HuH-7.5 (cell line): ENCODE data around the gene PIKFYVE.
"Not testable (repeated sequence)": the region's sequence is repeated elsewhere in the genome, so short reads cannot be mapped to it uniquely, and the experiment has no call there.

ENCODE experiments used
- DNase-seq: peaks from one replicate; pipeline ENCODE4 v3.0.0; 2011; ENCODE audit warnings: low spot score

Gene PIKFYVE, protein sequence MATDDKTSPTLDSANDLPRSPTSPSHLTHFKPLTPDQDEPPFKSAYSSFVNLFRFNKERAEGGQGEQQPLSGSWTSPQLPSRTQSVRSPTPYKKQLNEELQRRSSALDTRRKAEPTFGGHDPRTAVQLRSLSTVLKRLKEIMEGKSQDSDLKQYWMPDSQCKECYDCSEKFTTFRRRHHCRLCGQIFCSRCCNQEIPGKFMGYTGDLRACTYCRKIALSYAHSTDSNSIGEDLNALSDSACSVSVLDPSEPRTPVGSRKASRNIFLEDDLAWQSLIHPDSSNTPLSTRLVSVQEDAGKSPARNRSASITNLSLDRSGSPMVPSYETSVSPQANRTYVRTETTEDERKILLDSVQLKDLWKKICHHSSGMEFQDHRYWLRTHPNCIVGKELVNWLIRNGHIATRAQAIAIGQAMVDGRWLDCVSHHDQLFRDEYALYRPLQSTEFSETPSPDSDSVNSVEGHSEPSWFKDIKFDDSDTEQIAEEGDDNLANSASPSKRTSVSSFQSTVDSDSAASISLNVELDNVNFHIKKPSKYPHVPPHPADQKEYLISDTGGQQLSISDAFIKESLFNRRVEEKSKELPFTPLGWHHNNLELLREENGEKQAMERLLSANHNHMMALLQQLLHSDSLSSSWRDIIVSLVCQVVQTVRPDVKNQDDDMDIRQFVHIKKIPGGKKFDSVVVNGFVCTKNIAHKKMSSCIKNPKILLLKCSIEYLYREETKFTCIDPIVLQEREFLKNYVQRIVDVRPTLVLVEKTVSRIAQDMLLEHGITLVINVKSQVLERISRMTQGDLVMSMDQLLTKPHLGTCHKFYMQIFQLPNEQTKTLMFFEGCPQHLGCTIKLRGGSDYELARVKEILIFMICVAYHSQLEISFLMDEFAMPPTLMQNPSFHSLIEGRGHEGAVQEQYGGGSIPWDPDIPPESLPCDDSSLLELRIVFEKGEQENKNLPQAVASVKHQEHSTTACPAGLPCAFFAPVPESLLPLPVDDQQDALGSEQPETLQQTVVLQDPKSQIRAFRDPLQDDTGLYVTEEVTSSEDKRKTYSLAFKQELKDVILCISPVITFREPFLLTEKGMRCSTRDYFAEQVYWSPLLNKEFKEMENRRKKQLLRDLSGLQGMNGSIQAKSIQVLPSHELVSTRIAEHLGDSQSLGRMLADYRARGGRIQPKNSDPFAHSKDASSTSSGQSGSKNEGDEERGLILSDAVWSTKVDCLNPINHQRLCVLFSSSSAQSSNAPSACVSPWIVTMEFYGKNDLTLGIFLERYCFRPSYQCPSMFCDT (N-terminal part only)

DNA sequence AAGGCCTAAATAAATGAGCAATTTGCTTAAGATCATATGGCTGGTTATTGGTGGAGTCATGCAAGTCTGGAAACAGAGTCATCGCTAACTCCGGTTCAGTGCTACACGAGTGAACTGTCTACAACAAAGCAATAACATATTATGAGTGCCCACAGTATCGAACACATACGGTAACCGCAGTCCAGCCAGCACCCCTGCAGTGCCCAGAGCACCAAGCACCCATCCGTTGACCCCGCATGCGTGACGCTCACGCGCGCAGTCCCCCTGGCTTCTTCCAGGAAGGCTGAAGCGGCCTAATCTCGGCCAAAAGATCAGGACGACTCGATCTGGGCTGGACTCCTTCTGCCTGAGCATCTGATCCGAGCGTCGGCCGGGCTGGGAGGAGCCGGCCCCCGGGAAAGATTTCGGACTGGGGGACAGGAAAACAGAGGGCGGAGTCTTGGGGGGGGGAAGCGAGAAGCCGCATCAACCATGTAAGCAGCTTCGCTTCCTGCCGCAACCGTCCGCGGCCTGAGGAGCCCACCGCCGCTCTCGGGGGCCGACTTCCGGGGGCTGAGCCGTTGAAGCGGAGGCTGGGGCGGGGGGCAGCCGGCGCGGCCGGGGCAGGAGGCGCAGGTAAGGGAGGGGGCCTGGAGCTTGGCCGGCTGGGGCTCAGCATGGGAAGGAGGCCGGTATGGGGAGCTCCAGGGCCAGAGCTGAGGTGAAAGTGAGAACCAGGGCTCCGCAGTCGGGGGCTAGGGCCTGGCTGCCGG lies at the start of gene PIKFYVE:
Gene PIKFYVE (plus strand): TSS at position 455 of the 752 bp plus-strand sequence. CDS start 5,265 bp downstream, outside the sequence.
- DNase-seq, result peak; percentile 84

DNA sequence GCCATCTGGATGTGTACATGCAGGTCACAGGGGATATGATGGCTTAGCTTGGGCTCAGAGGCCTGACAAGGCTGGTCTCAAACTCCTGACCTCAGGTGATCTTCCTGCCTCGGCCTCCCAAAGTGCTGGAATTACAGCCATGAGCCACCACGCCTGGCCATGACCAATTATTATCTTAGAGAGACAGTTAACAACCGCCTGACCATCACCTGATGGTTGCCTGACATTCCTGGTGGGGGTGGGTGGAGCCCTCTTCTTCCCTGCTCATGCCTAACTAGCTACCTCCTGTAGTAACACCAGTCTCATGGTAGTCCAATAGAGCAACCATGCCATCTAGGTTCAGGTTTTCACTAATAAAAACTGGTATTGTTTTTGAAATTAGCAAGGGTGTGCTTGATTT lies 44.2 kb upstream of the PIKFYVE start:
- not testable (repeated sequence) for DNase-seq

DNA sequence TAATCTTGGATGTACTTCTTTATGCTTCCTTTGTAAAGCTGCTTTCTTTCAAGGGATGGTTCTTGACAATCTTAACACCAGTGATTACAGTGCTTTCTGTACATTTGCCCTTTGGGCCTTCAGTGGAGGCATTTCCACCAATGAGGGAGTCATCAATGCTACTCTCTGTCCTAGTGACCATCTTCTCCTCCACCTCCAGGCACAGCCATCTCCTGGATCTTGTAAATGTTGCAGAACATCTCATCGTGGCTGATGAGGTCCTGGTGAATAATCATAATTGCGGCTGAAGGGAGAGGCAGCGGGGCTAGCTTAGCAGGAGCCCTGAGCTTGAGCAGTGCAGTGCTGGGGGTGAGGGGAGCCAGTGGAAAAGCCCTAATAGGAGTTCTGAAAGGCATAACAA lies 43.7 kb upstream of the PIKFYVE start:
- DNase-seq, result no peak

DNA sequence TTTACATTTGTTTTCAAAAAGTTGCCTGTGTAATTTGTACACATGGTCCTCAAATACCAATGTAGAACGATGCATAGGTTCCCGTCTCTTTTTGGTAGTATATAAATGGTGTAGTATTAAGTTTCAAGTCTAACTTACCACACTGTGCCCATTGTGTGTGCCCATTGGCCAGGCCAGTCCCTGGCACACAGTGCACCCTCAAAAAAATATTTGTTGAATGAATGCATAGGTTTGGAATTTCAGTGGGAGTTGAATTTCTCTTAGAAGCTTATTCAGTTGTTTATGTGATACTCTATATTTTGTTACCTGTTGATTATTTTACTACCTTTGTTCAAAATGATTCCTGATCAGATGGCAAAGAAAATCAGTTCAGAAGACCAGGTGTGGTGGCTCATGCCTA lies 41.3 kb upstream of the PIKFYVE start:
- no peak for DNase-seq

DNA sequence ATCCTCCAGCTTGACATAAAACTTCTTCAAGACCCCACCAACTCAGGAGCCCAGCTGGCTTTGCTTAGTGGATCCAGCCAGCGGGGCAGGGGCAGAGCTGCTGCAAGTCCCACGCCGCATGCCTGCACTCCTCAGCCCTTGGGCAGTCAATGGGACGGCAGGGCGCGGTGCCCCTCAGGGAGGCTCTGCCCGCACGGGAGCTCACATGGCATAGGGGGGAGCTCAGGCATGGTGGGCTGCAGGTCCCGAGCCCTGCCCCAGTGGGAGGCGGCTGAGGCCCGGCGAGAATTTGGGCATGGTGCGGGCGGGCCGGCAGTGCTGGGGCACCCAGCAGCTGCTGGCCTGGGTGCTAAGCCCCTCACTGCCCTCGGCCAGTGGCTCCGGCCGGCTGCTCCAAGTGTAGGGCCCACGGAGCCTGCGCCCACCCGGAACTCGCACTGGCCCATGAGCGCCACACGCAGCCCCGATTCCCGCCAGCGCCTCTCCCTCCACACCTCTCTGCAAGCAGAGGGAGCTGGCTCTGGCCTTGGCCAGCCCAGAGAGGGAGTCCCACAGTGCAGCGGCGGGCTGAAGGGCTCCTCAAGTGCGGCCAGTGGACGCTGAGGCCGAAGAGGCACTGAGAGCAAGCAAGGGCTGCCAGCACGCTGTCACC lies 38.3 kb upstream of the PIKFYVE start:
- no peak for DNase-seq

DNA sequence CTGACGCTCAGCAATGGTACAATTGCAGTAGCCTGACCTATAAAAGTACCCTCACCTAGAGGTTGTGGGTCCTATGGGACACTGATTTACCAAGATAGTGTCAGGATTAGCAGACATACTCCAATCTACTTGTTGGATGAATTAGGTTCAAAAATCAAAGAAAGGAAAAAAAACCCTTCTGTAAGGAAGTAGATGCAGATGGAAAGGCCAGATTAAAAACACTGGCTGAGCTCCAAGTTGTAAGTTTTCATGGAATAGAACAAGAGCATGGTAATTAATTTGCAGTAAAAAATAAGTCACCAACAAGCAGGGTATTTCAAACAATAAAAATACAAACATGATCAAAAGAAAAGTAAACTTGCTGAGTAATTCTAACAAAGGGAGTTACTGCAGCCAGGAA lies 37.6 kb upstream of the PIKFYVE start:
- no peak for DNase-seq

DNA sequence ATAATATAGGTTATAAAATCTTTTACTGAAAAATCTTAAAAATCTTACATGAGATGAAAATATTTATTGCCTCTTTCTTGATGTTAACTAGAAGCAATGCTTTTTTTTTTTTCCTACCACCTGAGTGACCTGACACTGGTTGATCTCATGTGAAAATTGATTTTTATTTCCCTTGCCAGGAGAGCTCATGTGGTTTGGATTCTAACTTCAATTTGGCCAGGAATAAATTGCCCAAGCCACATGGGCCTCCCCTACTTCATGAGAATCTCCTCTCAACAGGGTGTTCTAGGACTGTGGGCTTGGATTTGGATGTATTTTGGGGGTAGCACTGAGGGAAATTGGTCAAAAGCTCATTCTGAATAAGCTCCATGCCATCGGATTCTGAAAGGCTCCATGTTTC lies 31.3 kb upstream of the PIKFYVE start:
- DNase-seq, result no peak

DNA sequence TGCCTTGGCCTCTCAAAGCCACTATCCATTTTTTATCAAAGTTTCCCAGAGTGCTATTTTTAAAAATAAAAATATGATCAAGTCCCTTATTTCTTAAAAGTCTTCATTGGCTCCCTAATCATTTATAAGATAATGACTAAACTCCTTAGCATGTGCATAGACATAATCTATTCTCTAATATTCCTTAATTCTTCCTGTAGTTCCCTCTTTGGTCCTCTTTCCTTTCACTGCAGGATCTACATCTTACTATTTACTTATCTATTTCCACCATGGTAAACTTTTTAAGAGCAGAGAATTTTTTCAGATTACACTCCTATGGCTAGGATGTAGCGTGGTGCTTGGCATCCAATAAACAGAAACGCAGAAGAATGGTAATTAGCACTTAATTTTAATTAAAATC lies 30.2 kb upstream of the PIKFYVE start:
- DNase-seq, result no peak

DNA sequence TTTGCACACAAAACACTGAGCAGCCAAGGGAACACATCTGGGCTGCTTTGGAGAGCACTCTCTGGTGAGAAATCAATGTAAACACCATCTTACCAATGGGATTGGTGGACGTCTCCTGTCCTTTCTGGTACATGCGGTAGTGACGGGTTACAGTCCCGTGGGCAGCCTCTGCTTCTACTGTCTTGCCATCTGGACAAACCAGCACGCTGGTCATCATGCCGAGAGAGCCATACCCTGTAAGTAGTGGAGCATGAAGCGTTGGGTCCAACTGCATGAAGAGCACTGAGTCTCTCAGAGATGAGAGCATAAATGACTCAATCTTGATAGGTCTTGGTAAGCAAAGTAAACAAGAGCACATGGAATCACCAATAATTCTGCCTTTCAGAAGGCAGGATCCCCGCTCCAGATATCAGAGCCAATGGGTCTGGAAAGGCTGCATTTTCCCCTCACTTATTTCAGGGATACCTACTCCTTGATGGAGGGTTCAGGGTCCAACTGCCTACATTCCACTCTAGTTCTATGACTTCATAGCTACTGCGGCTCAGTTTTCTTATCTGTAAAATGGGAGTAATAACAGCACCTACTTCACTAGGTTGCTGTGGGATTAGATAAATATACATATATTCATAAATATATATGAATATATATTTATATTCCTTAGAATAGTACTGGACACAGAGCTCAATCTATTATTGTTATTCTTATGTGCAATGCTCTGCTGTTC lies 26.1 kb upstream of the PIKFYVE start:
- no peak for DNase-seq

DNA sequence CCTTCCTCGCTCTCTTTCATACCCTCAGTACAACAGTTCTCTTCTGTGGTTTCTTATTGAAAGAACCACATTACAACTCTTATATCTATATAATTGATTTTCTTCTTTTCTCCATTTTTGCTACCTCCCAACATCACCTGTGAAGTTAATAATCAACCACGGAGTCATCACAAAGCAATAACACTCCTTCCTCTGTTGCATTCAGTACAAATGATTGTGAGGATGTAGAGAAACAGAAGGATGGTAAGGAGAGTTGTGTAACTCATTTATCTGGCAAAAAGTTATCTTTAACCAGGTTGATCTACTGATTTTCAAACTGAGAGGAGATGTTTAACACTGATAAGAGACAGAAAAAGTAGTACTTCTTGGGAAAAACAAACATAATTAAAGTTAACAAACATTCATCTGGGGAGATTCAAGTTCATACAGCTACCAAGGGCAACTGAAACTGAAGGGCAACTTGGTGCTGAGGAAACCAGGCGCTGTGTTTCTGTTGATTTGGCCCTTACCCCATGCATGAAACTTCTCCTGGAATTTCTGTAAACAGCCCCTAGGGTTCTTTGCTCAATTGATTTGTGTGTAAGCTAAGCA lies 25.3 kb upstream of the PIKFYVE start:
- no peak for DNase-seq

DNA sequence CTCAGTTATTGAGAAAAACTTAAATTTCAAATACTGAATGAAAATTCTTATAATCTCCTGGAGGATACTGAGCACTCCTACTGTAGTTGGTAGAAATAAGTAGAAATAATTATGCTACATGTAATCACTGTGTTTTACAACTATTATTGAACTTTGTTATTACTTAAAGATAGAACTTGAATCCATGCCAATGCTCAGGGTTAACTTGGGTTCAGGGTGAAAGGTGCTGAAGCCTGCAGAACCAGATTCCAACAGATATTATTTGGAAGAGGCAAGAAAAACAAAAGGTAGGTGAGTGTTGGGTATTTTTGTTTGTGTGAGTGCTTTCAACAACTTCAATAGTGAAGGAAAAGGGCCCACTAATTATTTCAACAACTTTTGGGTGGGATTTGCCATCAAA lies 21.6 kb upstream of the PIKFYVE start:
- DNase-seq, result no peak

DNA sequence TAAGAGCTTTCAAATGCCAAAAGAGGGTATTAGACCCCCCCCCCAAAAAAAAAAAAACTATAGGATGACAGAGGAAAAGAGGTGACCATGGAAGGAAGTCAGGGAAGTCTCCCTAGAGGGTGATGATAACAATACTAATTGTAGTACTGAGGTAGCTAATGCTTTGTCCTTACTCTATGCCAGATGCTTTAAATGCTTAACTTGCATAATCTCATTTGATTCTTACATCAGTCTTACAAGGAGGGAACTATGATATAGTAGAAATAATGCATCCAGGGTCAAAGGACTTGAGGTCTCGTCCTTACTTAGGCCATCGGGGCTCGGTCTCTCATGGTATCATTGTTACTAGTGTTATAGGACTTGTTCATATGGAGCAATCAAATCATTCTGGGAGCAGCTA lies 20.3 kb upstream of the PIKFYVE start:
- no peak for DNase-seq

DNA sequence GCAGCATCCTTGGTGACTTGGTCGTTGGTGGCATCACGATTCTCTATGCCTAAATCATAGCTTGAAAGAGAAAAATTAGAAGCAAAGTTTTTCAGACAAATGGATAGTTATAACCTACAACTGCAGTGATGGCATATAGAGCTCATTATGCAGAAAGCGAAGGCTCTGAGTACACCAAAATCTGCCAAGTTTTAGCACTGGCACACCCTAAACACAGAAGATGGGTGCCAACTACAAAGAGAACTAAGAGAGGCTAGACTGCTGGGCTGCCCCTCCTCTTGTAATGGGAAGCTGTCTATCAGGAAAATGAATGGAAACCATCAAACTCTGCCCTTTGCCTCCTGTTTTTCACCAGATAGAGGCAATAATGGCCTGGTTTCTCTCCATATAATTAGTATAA lies 17.5 kb upstream of the PIKFYVE start:
- DNase-seq, result no peak

DNA sequence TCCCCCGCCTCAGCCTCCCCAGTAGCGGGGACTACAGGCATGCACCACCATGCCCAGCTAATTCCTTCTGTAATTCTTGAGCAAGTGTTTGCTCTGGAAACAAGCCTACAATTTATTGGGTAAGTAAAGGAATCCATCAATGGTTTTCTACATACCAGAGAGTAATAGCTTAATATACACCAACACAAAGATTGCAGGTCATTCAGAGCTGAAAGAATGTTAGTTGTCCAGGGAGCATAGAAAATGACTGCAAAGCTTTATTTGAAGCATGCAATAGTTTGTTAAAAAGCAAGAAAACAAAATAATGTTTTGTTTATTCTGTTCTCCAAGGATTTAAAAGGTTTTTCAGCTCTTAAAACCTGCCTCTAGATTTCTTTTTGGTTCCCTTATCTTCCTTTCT lies 16.8 kb upstream of the PIKFYVE start:
- DNase-seq, result no peak

DNA sequence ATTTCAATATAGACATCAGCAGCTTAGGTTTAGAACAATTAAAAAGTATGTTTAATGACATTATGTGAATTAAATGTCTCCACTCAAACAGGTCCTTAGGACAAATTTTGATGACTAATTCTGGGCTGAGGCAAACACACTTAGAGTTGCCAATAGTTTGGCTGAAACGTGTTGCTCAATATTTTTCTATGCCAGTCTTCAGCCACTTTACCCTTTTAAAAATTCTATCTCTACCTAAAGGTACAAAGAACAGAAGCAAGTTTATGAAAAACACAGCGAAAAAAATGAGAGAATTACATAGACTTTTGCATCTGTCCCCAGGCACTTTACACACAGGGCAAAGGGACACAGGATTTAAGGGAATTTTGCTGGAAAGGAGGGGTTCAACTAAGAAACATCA lies 15.7 kb upstream of the PIKFYVE start:
- DNase-seq, result no peak

DNA sequence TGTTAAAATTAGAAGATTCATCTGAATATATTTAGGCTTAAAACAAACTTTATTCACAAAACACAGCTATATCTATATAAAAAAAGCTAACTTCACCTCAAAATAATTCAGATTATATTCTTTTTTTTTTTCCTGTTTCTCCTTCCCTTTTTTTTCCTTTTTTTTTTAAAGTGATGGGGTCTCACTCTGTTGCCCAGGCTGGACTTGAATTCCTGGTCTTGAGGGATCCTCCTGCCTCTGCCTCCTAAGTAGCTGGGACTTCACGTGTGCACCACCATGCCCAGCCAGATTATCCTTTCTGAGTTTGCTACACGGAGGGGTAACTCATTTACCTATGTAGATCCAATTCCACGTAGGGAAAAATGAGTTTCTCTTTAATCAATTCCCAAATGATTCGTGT lies 15.0 kb upstream of the PIKFYVE start:
- DNase-seq, result no peak

DNA sequence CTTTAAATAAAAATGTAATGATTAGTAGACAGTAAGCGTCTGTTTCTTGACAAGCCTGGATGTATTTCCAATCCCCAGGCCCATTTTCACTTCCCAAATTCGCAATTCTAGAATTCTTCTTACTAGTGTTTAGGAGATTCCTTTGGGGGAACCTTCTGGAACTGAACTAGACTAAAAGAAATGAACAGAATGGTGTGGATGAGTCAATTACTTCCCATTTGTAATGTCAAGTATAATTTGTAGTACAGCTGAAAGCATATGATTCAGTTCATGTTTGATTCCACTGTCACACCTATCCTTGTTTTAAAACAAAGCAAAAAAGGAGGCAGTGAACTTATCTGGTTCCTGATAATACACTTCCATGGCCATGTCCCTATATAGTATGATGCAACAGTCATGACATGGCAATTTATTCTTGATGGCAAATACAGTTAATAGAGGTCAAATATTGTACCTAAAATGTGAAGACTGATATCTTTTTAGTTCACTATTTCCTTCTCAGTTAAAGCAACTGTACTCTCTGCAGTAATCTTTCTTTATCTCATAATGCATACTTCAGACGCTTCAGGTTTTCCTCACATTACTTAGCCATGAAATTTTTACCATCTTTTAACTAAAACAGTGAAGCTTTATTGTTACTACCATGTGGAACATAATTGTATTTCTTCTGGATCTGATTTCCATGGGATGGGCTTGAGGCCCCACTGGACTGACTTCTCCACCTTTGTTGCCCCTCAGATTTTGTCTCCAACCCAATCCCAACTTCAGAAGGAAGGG lies 13.2 kb upstream of the PIKFYVE start:
- DNase-seq, result no peak

DNA sequence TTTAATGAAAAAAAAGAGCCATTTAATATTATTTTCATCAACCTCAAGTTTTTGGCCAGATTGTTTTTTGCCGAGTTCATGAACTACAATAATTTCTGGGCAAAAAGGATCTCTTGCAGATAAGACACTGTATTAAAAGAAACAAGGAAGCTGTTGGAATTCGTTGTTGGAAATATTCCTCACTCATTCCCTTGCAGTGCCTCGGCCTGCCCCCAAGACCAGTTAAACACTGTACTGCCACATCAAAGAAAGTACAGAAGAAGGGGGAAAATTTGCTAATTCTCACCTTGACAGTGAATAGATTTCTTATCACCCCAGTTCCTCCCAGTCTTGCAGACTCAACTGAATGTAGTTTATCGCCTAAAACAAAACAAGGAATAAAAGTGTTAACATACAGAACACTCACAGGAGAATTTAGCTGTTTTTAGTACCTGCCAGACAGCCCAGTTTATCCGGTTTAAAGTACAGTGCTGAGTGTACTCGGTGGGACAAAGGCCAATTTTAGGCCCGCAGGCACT lies 12.4 kb upstream of the PIKFYVE start:
- no peak for DNase-seq
